NCI-H2107 (cell line): ENCODE measurements around the gene POLR3C.

Experiments
- DNase-seq: peaks from one replicate; lab custom pipeline; 2025; lab: John Stamatoyannopoulos, UW

Gene POLR3C

GRCh38 chr1:145871994-145872924, 48.3 kb downstream of the POLR3C start:
- no peak for DNase-seq

- no peak for DNase-seq
Measured at GRCh38 chr1:145874646-145875045, 50.6 kb downstream of the POLR3C start.

GRCh38 chr1:145877923-145878486, 54.0 kb downstream of the POLR3C start:
- no peak for DNase-seq

- no peak for DNase-seq
Measured at GRCh38 chr1:145878724-145879123, 54.7 kb downstream of the POLR3C start.

GRCh38 chr1:145879775-145880174, 55.8 kb downstream of the POLR3C start:
- peak; percentile 99 for DNase-seq

- DNase-seq: no peak
Measured at GRCh38 chr1:145884675-145885074, 60.7 kb downstream of the POLR3C start.

- DNase-seq: peak; percentile 77
Measured at GRCh38 chr1:145885738-145886287, 61.8 kb downstream of the POLR3C start, which contains the start of gene ANKRD35. TSS of gene ANKRD35 (minus strand) at chr1:145885866. CDS start at chr1:145885758, 108 bp downstream.

GRCh38 chr1:145886390-145886789, 62.4 kb downstream of the POLR3C start:
- DNase-seq: no peak

GRCh38 chr1:145886816-145887215, 62.8 kb downstream of the POLR3C start:
- no peak for DNase-seq

GRCh38 chr1:145887631-145888030, 63.6 kb downstream of the POLR3C start:
- DNase-seq: no peak

- peak; percentile 81 for DNase-seq
Measured at GRCh38 chr1:145889722-145890121, 65.7 kb downstream of the POLR3C start.

- DNase-seq: no peak
Measured at GRCh38 chr1:145891143-145891542, 67.1 kb downstream of the POLR3C start.

GRCh38 chr1:145891587-145892485, 67.8 kb downstream of the POLR3C start:
- DNase-seq: peak; percentile 99

- no peak for DNase-seq
Measured at GRCh38 chr1:145892486-145893087, 68.6 kb downstream of the POLR3C start.

- no peak for DNase-seq
Measured at GRCh38 chr1:145893306-145894055, 69.5 kb downstream of the POLR3C start.
